ENCODE data around the gene TYMP.

Gene TYMP

DNA sequence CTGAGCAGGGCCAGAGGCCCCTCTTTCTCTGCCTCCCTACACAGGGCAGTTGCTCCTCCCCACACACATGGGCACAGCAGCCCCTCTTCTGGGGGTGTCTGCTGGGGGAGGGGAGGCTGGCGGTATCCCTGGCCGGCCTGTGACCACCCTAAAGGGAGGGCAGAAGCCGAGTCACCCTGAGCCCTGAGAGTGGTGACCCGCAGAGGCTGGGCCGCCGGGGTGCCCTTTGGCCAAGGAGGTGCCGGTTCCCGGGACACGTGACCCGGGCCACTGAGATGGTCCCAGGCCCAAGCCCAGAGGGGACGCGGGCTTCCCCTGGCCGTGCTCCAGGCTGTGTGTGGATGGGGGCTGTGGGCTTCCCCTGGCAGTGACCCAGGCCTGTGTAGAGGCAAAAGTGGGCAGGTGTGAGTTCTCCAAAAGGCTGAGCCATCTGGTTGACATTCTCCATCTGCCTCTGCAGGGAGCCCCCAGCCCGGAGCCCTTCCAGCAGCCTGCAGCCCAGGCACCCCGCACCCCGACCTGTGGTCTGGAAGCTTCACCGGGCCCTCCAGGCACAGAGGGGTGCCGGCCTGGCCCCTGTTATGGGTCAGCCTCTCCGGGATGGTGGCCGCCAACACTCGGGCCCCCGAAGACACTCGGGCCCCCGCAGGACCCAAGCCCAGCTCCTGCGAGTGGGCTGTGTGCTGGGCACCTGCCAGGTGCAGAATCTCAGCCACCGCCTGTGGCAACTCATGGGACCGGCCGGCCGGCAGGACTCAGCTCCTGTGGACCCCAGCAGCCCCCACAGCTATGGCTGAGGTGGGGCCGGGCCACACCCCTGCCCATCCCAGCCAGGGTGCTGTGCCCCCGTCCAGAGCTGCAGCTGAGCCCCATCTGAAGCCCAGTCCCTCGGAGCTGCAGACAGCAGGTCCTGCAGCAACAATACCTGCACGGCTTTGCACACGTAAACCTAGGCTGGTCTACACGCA is 47.4 kb downstream of the TYMP start:
- DNase-seq = no peak

DNA sequence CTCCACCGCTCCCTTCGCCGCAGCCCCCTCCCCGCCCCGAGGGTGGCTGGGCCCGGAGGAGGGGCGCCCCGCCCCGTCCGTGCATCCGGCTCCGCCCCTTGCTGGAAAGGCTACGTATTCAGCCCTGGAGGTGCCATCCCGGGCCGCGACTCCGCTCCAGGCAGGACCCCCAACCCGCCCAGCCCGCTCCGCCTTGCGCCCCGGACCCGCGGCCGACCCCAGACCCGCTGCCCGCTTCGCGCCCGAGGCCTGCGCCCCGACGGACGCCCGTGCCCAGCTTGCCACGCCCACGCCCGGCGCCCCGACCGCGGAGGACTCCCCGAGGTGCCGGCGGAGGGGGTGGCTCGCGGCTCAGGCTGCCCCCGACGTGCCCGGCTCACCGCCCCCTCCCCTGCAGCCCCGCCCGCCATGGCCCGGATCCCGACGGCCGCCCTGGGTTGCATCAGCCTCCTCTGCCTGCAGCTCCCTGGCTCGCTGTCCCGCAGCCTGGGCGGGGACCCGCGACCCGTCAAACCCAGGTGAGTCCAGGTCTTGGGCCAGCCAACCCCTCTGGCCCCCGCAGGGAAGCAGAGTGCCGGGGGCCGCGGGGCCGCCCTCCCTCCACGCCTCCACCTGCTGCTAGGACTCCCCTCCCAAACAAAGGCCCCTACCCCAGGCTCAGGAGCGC is 48.2 kb downstream of the TYMP start, which contains the start of gene ADM2:
TSS of gene ADM2 (plus strand) at position 104 of the 667 bp plus-strand sequence. CDS start at position 409, 305 bp downstream.
- peak; percentile 38 for DNase-seq

DNA sequence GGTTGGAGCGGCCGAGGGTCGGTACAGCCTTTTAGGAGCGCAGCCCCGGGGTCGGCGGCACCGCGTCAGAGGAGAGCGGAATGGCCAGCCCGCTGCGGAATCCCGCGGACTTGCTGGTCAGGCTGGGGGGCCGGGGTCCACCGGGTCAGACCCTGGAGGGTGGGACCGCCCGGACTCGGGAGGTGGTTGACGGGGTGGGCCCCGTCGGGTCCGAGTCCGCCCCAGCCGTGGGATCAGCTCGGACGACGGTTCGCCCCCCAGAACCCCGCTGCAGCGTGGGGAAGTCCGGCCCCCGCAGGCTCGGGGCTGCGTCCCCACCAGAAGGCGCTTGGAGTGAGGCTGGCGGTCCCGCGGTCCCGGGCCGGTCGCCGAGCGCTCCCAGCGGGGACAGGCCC is 48.8 kb downstream of the TYMP start:
- no peak for DNase-seq

DNA sequence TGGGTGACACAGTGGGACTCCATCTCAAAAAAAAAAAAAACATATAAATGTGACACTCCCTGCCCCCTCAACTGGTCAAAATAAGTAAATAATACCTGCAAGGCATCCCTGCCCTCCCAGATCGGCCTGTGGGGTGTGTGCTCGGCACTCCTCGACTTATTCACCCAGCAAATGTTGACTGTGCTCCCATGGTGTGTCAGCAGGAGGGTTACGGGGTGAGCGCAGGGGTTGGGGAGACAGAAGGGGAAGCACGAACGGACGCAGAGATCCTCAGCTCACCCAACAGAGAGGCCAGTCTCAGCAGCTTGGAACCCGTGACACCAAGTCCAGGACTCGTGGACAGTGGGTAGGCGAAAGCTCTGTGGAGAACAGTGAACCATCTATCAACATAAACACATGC is 50.1 kb downstream of the TYMP start:
- peak; percentile 13 for DNase-seq

DNA sequence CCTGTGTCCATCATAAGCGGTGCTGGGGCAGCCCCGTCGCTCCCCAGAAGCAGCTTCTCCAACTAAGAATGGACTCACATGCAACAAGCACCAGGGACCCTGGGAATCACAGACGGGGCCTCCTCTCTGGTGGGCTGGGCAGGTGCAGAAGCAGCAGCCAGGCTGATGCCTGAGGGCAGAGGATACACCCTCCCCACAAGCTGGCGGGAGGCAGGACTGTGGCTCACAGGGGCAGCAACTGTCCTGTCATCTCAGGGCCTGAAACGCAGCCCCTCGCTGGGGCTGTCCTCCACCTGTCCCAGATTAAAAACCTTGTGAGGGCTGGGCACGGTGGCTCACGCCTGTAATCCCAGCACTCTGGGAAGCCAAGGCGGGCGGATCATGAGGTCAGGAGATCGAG is 51.9 kb downstream of the TYMP start:
- DNase-seq = no peak

DNA sequence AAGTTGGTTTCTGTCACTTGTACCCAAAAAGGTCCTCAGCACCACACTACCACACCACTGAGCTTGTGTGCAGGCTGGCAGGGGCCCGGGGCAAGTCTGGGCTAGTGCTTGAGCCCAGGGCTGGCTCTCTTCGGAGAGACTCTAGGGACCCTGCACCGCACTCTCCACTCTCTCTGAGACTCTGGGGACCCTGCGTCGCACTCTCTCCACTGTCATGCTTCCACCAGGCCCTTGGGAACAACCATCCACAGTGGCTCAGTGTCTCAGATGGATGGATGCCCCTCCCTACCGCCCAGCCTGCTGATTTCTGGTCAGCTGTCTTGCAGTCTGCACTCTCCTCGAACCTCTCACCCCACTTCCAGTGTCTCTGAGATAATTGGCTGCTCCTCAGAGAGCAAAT is 52.9 kb downstream of the TYMP start:
- peak; percentile 6 for DNase-seq
